HL-60/S4 treated with phorbol 12-myristate 13-acetate at 8.2 ng/mL for 4 days and 3 days (cell line): ENCODE results near the gene FABP6.

ENCODE experiments used
- in situ Hi-C: fragments of 300-500 bp; cut with MboI; formaldehyde crosslinking; loops from 2 replicates; pipeline ENCODE4 v1.15.0; 2022; ENCODE audit warnings: low sequenced_read_pairs

FABP6 gene

GRCh38 chr5:160286947-160287346 is 57.6 kb downstream of the FABP6 start:
- in situ Hi-C loops: loop anchor here (10.0 kb wide), 1 partner anchor 72 kb away; no protein-coding TSS in a partner anchor

GRCh38 chr5:160287378-160288051 is 58.2 kb downstream of the FABP6 start:
- in situ Hi-C loops: loop anchor here (10.0 kb wide), 1 partner anchor 73 kb away; no protein-coding TSS in a partner anchor
